NOMO-1 (cell line): ENCODE measurements around the gene CEACAM18.
"Not testable (repeated sequence)": the region's sequence is repeated elsewhere in the genome, so short reads cannot be mapped to it uniquely, and the experiment has no call there.

Experiments
- DNase-seq, 2 experiments: peaks; one replicate each; lab custom pipeline; 2025; ENCODE audit not compliant: unreplicated experiment in 2 of 2; lab: John Stamatoyannopoulos, UW

The CEACAM18 gene

GRCh38 chr19:51489113-51489512 lies 10.8 kb downstream of the CEACAM18 start:
- DNase-seq, result no peak

DNA sequence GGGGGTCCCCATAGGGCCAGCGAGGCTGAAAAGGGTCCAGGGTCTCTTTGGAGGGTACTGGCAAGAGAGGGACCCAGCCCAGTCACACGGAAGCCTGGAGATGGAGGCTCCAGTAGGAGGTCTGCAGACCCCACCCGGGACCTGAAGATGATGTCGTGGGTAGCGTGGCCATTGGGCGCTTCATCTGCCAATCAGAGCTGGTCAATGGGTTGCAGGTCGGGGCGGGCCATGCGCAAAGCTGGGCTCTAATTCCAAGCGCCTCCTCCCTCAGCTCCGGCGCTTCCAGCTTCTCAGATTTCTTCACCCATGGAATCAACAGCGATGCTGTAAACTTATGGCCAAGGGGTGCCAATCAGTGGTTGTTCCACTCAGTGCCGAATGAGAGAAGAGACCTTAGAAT lies 12.3 kb downstream of the CEACAM18 start:
- no peak for DNase-seq

- DNase-seq, result no peak
Measured at GRCh38 chr19:51491586-51491985, 13.2 kb downstream of the CEACAM18 start.

DNA sequence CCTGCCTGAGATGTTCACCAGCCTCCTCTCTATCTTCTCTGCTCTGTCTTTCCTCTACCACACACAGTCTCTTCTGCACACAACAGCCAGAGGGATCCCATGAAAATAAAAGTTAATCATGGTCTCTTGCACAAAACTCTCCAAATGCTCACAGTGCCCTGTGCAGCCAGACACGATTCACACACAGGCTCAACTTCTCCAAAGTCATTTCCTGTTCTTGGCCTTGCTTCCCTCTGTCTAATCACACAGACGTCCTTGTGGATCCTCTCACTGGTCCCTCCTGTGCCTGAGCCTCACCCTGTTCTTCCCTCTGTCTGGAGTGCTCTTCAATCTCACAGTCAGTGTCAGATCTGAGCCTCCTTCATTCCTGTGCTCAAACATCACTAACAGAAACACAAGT lies 15.4 kb downstream of the CEACAM18 start:
- DNase-seq, result peak in 1 of 2 experiments; percentile 23

GRCh38 chr19:51497666-51498065 lies 19.3 kb downstream of the CEACAM18 start:
- no peak for DNase-seq

GRCh38 chr19:51500931-51501330 lies 22.6 kb downstream of the CEACAM18 start:
- DNase-seq, result not testable (repeated sequence)

- peak; percentile 47 to 73 for DNase-seq
Measured at GRCh38 chr19:51501594-51502263, 23.4 kb downstream of the CEACAM18 start, which contains the start of gene SIGLEC12. TSS of gene SIGLEC12 (minus strand) at chr19:51501800. CDS start at chr19:51501733, 67 bp downstream.

- peak in 1 of 2 experiments; percentile 69 for DNase-seq
Measured at GRCh38 chr19:51503286-51503817, 25.0 kb downstream of the CEACAM18 start.

- no peak for DNase-seq
Measured at GRCh38 chr19:51503896-51504295, 25.6 kb downstream of the CEACAM18 start.

- no peak for DNase-seq
Measured at GRCh38 chr19:51505904-51506303, 27.6 kb downstream of the CEACAM18 start.

DNA sequence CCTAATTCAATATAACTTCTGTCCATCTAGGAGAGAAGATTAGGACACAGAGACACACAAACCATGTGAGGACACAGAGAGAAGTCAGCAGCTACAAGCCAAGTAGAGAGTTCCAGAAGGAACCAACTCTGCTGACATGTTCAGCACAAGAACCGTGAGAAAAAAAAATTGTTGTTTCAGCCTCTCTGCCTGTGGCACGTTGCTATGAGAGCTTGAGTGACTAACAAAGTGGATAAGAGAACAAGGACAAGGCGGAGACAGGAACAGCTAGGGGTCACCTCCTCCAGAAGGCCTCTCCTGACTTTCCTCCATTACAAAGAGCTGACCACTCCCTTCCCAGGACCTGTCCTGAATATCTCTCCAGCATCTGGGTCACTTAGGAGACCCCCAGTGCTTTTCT lies 28.9 kb downstream of the CEACAM18 start:
- no peak for DNase-seq

- DNase-seq, result peak; percentile 22 to 43
Measured at GRCh38 chr19:51507640-51508058, 29.3 kb downstream of the CEACAM18 start.

- DNase-seq, result no peak
Measured at GRCh38 chr19:51508059-51508733, 29.9 kb downstream of the CEACAM18 start.

- no peak for DNase-seq
Measured at GRCh38 chr19:51509823-51510660, 31.7 kb downstream of the CEACAM18 start.

- no peak for DNase-seq
Measured at GRCh38 chr19:51511353-51511752, 33.0 kb downstream of the CEACAM18 start.

DNA sequence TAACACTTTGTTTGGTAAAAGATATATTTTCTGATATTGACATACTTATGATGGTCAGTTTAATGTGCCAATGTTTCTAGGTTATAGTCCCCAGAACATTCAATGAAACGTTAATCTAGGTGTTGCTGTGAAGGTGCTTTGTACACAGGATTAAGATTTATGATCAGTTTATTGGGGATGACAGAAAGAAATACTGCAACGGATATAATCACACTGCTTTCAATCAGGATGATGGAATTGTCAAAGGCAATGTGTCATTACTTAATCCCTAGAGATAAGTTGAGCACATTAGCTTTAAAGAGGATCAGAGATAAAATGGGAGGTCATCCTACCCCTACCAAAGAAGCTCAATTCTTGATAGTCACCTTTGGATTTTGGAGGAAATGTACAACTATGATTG lies 35.6 kb downstream of the CEACAM18 start:
- no peak for DNase-seq

GRCh38 chr19:51514866-51515481 lies 36.6 kb downstream of the CEACAM18 start:
- DNase-seq, result peak; percentile 18 to 61

- DNase-seq, result no peak
Measured at GRCh38 chr19:51520728-51521127, 42.4 kb downstream of the CEACAM18 start.

DNA sequence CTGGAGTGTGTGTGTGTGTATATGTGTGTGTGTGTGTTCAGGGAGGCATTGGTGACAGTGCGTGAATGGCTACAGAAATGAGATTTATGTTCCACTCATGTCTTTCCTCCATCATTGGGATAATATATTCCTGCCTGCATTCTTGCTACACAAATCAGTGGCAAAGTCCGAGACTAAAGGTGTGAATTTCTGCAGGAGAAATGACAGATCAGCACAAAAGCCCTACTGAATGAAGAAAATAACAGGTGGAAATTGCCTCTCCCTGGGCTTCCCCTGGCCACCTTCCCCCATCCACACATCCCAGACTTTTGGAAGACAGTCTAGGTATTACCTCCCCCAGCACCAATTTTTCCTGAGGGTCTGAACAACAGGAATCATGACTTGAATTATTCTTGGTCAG lies 43.0 kb downstream of the CEACAM18 start:
- DNase-seq, result no peak

DNA sequence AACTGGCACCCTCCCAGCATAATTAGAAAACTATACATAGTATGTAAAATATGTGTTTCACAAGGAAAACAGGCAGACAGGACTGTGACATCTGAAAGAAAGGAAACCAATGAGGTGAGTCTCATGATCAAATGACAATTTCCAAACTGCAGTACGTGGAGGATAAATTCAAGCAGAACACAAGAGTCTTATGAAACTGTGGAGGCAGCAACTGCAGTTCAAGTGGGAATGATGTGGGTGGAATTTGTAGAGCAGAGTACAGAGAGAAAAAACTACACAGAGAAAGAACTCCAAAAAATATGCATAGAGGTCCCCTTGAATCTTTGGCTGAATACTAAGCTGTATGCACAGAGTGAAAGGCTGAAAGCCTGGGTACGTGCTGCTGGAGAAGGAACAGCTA lies 43.4 kb downstream of the CEACAM18 start:
- no peak for DNase-seq
